Measurements from ENCODE around the gene SMURF1.
"Not testable (repeated sequence)": the region's sequence is repeated elsewhere in the genome, so short reads cannot be mapped to it uniquely, and the experiment has no call there.

The SMURF1 gene

DNA sequence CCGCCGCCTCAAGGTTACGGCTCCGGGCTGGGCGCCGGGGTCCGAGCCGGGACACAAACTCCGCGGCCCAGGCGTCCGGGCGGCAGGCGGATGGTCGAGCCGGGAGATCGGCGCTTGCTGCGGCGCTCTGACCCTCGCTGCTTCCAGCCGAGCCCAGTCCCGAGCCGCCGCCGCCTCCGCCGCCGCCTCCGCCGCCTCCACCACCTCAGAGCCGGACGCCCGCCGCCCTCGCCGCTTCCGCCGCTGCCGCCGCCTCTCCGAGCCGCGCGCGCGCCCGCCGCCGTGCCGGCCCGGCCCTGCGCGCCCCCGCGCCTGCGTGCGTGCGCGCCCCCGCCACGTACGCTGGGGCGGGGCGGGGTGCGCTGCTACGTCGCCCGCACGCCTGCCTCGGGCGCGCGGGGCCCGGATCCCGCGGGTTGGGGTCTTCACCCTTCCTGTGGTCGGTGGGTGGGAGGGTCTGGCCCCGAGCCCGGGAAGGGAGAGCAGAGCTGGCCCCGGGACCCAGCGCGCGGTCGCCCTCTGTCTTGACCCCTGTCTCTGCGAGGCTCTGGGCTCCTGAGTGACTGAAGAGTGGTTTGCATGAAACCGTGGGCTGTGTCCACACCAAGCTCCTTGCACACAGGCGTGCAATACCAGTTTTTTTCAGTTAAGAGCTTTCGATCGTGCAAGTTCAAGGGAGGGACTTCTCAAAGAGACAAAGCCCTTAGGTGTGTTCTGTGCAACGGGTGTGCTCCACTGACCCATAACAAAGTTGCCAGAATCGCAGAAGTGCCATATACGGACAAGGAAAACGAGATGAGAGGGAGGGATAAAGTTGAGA is at the start of gene SMURF1:
Gene SMURF1 (minus strand): TSS at position 256 of the 820 bp plus-strand sequence. CDS start 328 bp downstream, outside the sequence.
- DNase-seq (ENCODE audit: low read depth, low spot score): peak; percentile 17

DNA sequence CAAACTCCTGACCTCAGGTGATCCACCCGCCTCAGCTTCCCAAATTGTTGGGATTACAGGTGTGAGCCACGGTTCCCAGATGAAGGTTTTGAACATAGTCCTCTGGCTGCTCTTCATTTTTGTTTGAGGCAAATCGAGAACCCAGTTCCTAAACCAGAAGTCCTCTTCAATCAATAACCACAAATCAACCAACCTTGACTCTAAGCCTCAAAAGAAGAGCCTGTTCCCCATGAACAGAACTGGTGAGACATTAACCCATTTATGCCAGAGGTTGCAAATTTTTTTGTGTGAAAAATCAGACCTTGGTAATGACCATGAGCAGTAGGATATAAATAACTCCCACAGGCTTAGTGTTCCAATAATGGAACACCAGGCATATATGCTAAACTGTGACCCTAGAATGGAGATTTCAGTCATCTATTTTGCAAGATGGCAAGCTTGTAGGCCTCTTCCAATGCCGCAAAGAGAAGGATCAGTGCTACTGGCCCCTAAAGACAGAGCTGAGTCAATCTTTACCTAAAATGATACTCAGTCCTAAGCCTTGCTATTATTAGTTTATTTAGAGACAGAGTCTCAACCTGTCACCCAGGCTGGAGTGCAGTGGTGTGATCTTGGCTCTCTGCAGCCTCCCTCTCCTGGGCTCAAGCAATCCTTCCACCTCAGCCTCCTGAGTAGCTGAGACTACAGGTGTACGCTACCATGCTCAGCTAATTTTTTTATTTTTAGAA is 48.1 kb upstream of the SMURF1 start:
- no peak for DNase-seq (ENCODE audit: low read depth, low spot score)

DNA sequence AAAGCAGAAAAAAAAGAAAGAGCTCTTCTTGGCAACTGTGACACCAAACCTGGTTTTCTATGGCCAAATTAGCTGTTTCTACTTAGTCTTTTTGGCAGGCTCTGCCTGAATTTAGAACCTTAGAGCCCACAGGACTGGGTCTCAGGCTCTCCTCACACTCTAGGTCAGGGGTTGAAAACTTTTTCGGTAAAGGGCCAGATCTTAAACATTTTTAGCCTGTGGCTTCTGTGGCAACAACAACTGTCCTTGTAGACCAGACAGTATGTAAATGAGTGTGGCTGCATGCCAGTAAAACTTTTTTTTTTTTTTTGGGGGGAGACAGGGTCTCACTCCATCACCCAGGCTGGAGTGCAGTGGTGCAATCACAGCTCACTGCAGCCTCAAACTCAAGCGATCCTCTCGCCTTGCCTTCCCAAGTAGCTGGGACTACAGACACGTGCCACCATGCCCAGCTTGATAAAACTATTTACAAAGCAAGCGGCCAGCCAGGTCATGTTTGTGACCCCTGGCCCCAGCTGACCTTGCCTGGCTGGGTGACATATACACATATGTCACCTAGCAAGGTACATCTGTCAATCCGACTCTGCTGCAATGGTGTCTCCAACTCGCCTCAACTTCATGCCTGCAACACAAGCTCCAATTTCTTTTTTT is 46.6 kb upstream of the SMURF1 start:
- no peak for DNase-seq (ENCODE audit: low read depth, low spot score)

DNA sequence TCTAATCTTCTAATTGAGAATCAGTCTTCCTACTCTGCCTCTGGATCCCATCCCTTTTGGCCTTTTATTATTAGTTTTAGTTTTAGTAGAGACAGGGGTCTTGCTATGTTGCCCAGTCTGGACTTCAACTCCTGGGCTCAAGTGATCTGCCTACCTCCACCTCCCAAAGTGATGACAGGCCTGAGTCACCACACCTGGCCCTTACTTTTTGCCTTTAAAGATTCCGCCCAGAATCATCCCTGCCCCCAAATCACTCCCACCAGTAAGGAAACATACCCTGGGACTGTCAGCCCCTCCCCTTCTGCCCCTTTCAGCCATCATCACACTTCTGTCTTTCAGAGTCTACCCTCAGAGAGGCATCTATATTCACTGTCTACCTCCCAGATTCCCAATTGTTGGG is 45.3 kb upstream of the SMURF1 start:
- no peak for DNase-seq (ENCODE audit: low read depth, low spot score)

DNA sequence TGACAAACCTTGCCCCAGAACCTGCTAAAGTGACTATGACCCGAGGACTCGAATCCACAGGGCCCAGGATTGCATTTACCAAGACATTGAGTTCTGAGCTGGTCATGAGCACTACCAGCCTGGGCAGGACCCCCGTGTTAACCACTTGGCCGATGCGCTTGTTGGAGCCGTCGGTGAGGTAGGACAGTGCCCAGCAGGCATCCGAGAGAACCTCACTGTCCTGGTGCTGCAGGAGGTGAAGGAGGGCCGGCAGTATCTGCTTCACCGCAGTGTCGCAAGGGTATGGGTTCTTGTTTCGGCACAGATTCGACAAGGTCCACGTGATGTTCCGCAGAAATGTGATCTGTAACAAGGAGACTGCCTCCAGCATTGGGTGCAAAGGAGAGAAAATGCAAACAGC is 44.3 kb upstream of the SMURF1 start:
- no peak for DNase-seq (ENCODE audit: low read depth, low spot score)

DNA sequence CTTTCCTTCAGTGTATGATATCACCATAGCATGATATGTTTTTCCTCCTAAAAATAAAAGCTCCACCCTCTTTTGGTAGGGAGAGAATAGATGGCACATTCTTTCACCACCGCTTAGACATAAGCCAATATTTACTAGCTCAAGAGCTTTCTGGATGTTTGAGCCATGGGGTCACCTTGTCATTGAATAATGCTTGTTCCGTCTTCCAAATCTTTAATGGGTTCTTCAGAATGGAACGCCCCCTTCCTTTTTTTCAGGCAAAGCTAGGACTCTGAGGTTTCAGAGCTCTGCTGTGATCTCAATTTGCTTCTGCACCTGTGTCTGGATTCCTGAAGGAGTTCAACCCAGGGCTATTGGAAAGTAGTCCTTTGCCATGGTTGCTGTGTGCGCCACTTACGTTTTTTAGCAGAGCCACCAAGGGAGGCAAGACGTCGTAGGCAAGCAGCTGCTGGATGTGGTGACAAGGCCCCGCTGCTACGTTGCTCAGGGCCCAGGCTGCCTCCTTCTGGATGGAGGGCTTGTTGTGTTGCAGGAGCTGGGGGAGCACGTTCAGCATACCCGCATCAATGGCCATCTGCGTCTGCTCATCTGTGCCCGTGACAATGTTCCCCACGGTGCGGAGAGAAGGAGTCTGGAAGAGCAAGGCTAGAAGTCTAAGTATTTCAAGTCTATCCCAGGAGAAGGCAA is 40.8 kb upstream of the SMURF1 start:
- DNase-seq (ENCODE audit: low read depth, low spot score): no peak

DNA sequence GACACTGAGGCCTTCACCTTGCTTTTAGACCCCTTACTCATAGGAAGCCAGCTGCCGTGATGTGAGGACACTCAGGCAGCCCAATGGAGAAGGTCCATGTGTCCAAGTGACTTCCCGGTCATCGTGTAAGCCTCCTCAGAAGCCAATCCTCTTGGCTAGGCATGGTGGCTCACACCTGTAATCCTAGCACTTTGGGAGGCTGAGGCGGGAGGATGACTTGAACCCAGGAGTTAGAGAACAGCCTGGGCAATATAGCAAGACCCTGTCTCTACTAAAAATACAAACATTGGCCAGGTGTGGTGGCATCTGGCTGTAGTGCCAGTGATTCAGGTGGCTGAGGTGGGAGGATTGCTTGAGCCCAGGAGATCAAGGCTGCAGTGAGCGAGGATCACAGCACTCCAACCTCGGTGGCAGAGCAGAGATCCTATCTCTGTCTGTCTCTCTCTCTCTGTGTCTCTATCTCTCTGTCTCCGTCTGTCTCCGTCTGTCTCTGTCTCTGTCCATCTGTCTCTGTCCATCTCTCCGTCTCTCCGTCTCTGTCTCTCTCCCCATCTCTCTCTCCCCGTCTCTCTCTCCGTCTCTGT is 36.3 kb upstream of the SMURF1 start:
- DNase-seq (ENCODE audit: low read depth, low spot score): no peak

DNA sequence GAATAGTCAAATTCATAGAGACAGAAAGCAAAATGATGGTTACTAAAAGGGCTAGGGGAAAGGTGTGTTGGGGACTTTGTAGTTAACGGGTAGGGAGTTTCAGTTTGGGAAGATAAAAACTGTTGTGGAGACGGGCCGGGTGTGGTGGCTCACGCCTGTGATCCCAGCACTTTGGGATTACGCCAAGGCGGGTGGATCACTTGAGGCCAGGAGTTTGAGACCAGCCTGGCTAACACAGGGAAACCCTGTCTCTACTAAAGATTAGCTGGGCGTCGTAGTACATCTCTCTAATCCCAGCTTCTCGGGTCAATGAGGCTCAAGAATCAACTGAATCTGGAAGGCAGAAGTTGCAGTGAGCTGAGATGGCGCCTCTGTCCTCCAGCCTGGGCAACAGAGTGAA is 33.3 kb upstream of the SMURF1 start:
- no peak for DNase-seq (ENCODE audit: low read depth, low spot score)

DNA sequence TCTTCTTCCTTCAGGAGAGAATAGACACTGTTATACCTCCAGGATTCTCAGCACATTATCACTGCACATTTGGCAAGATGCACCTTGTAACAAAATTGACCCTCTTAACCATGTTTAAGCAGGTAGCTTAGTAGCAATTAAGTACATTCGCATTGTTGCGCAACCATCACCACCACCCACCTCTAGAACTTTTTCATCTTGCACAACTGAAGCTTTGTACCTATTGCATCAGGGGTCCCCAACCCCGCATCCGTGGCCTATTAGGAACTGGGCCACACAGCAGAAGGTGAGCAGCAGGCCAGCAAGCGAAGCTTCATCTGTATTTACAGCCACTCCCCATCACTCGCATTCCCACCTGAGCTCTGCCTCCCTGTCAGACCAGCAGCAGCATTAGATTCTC is 29.9 kb upstream of the SMURF1 start:
- DNase-seq (ENCODE audit: low read depth, low spot score): no peak

DNA sequence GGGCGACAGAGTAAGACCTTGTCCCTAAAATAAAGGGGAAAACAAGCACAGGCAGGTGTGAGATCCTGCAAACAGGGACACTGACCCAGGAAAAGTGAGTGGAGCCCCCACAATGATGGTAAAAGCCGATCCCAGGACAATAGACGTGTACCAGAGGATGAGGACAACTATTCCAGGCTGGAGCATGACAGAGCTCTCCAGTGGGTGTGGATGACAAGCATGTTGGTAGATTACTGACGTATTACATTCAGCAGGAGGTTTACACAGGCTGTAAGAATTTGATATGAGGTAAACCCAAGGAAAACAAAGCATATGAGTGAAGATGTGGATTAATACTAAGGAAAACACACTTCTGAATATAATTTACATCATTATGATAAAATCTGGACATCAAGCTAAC is 27.8 kb upstream of the SMURF1 start:
- DNase-seq (ENCODE audit: low read depth, low spot score): no peak

DNA sequence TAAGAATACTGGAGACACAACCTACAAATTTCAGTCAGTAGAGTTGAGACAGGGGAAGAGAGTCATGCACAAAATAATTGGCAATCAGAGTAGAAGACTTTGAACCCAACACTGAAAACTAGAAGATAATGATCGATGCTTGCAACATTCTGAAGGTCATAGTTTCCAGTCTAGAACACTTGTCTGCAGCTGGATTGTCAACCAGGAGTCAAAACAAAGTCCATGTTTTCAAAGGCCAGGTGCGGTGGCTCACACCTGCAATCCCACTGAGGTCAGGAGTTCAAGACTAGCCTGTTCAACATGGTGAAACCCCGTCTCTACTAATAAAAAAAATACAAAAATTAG is 26.8 kb upstream of the SMURF1 start:
- no peak for DNase-seq (ENCODE audit: low read depth, low spot score)

DNA sequence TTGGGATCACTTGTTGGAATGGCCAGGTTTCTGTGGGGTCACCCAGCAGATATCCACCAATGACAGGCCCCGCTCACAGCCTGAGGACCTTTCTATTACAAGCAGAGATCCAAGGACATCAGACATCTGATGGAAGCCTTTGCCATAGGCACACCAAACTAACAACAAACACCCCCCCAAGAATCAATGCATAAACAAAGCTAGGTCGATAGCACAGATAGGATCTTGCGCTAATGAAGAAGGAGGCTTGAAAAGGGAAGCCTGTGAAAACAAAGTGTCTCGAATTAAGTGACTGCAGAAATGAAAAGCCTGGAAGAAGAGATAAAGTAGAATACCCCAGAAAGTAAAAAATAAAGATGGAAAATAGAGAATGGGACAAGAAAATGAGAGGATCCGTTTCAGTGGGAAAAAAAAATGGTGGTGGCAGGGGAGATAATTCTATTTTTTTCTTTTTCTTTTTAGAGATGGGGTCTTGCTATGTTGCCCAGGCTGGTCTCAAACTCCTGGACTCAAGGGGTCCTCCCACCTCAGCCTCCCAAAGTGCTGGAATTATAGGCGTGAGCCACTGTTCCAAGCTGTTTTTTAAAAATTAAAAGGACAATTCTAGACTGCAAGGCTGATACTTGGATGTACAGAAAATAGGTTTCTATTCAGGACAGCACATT is 26.3 kb upstream of the SMURF1 start:
- DNase-seq (ENCODE audit: low read depth, low spot score): no peak

DNA sequence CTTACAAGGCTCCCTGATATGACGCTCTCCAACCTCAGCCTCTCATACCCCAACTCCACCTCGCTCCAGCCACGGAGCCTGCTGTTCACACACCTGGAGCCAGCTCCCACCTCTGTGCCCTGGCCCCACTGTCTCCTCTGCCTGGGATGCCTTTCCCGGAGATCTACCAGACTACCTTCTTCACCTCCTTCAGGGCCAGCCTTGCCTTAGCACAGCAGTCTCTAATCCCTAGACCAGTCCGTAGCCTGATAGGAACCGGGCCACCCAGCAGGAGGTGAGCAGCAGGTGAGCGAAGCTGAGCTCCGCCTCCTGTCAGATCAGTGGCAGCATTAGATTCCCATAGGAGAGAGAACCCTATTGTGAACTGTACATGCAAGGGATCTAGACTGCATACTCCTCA is 23.2 kb upstream of the SMURF1 start:
- no peak for DNase-seq (ENCODE audit: low read depth, low spot score)

DNA sequence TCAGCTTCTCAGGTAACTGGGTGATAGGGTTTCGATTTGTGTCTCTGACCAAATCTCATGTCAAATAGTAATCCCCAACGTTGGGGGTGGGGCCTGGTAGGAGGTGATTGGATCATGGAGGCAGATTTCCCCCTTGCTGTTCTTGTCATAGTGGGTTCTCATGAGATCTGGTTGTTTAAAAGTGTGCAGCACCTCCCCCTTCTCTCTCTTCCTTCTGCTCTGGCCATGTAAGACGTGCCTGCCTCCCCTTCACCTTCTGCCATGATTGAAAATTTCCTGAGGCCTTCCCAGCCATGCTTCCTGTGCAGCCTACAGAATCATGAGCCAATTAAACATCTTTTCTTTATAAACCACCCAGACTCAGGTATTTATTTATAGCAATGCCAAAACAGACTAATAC is 21.9 kb upstream of the SMURF1 start:
- no peak for DNase-seq (ENCODE audit: low read depth, low spot score)

DNA sequence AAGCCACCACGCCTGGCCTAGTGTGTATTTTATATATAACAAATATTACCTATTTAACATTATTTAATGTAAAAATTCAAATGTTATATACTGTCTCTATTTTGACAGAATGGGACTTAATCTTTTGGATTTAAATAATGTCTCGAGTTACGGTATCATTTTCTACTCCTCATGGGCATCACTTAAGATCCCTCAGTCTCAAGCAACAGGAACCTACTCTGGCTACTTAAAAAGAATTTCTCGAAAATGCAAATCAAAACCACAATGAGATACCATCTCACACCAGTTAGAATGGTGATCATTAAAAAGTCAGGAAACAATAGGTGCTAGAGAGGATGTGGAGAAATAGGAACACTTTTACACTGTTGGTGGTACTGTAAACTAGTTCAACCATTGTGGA is 19.8 kb upstream of the SMURF1 start:
- not testable (repeated sequence) for DNase-seq (ENCODE audit: low read depth, low spot score)

DNA sequence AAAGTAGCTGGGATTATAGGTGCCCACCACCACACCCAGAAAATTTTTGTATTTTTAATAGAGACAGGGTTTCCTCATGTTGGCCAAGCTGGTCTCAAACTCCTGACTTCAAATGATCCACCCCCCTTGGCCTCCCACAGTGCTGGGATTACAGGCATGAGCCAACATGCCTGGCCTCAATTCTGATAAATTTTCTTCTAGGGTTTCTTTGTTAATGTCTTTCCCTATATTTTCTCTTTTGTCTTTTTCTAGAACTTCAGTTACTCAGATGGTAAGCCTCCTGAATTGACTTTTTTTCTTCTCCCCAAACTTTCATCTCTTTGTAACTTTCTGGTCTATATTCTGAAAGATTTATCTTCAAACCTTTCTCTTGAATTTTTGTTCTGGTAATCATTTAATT is 12.7 kb upstream of the SMURF1 start:
- DNase-seq (ENCODE audit: low read depth, low spot score): no peak

DNA sequence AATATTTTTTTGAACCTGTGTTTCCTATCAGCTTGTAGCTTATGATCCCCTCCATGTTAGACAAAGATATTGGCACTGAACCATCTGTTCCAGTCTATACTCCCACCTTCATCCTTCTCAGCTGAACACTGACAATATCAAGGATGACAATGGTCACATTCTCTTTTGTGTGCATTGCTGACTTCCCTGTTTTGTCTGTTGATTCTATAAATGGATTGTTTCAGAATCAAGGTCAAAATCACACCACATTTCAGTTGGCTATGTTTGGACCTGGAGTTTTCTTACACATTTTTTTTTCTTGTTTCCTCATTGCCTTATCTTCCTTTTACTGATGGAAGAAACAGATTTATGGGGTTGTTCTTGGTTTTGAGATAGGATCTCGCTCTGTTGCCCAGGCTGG is 11.3 kb upstream of the SMURF1 start:
- no peak for DNase-seq (ENCODE audit: low read depth, low spot score)

DNA sequence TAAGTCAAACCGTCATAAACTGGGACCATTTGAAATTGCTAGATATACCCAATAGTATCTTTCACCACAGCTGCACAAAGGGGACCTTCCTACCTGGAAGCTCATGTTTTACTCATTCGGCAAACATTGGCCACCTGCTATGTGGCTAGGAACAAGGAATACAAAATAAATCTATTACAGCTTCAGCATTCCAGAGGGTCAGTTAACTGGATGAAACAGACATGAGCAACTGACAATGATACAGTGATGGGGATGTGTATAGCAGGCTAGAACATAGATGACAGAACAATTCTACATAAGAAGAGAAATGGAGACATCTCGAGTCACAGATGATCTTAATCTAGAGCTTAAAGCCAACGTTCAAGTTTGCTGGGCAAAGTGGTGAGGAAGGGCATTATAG is 3.1 kb upstream of the SMURF1 start:
- DNase-seq (ENCODE audit: low read depth, low spot score): no peak

DNA sequence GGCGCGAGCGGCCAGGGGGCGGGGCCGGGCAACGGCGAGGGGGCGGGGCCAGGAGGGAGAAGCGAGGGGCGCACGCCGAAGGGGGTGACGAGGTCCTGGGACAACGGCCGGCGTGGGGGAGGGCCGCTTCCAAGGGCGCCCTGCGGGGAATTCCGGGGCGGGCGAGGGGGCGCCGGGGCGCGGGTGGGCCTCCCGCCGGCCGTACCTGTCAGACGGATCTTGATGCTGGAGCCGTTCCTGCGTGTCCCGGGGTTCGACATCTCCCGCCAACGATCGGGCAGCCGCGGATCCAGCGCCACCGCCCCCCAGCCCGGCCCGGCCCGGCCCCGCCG is 421 bp downstream of the SMURF1 start:
- DNase-seq (ENCODE audit: low read depth, low spot score): no peak

DNA sequence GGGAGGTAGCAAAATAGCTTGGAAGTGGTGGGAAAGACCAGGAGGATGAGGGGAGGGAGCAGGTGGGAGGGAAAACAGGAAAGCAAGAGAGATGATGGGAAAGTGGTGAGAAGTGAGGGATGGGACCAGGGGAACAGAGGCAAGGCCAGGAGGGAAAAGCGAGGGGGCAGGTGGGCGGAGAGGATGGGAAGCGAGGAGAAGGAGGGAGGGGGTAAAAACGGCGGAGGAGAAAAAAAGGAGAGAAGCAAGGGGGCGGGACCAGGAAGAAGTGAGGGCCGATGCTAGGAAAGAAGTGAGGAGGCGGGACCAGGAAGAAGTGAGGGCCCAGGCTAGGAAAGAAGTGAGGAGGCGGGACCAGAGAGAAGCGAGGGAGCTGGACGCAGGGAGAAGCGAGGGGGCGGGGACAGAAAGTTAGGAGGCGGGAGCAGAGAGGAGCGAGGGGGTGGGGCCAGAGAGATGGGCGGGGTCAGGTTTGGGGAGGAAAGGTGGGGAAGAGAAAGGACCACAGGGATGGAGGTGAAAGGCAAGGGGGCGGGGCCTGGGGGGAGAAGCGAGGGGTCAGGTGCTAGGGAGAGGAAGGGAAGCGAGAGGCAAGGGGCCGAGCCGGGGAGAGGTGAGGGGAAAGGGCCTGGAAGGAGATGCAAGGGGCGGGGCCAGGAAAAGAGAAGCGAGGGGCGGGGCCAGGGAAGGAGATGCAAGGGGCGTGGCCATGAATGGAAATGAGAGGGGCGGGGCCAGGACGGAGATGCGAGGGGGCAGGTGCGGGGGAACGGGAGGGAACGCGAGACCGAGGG is 984 bp downstream of the SMURF1 start:
- DNase-seq (ENCODE audit: low read depth, low spot score): peak; percentile 68

Data from activated naive CD8-positive, alpha-beta T cell treated with anti-CD3 and anti-CD28 coated beads, Interleukin-2, amount 50 U/mL, for 16 hours (primary cell).